ENCODE data around the gene VIPR2. TPM values are rescaled to one million over a fixed set of nuclear protein-coding genes. Genes with fewer than 3 reads are reported as not detected.

Gene VIPR2
- total and polyA plus RNA-seq, 2 of the 13 experiments (the other 11 are each of a cell fraction or from before 2014, with no cell fraction given), result not detected

DNA sequence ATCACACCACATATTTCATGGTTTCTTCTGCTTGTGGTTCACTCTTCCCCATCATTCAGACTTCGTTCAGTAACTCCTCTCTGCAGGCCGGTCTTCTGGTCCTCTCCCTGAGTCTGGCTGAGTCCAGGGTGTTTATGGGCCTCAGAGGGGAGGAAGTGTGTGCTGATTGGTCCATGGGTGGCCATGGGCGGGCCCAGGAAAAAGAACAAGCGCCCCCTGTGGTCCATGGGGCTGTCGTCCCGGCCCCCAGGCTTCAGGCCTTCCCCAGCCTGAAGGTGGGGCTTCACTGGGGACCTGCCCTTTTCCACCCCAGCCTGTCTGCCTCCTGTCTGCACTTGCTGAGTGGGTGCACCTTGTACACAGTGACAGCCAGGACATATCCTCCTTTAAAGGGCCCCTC is 123.7 kb downstream of the VIPR2 start (continued):
- TF ChIP-seq, protein P1, sequence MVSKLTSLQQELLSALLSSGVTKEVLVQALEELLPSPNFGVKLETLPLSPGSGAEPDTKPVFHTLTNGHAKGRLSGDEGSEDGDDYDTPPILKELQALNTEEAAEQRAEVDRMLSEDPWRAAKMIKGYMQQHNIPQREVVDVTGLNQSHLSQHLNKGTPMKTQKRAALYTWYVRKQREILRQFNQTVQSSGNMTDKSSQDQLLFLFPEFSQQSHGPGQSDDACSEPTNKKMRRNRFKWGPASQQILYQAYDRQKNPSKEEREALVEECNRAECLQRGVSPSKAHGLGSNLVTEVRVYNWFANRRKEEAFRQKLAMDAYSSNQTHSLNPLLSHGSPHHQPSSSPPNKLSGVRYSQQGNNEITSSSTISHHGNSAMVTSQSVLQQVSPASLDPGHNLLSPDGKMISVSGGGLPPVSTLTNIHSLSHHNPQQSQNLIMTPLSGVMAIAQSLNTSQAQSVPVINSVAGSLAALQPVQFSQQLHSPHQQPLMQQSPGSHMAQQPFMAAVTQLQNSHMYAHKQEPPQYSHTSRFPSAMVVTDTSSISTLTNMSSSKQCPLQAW (CRISPR knock-in tag; IDR thresholded peaks at IDR 0.05), result no peak
- TF ChIP-seq, protein P2, sequence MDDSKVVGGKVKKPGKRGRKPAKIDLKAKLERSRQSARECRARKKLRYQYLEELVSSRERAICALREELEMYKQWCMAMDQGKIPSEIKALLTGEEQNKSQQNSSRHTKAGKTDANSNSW (CRISPR knock-in tag; IDR thresholded peaks at IDR 0.05; ENCODE audit: borderline replicate concordance), result no peak
- TF ChIP-seq, protein P3, sequence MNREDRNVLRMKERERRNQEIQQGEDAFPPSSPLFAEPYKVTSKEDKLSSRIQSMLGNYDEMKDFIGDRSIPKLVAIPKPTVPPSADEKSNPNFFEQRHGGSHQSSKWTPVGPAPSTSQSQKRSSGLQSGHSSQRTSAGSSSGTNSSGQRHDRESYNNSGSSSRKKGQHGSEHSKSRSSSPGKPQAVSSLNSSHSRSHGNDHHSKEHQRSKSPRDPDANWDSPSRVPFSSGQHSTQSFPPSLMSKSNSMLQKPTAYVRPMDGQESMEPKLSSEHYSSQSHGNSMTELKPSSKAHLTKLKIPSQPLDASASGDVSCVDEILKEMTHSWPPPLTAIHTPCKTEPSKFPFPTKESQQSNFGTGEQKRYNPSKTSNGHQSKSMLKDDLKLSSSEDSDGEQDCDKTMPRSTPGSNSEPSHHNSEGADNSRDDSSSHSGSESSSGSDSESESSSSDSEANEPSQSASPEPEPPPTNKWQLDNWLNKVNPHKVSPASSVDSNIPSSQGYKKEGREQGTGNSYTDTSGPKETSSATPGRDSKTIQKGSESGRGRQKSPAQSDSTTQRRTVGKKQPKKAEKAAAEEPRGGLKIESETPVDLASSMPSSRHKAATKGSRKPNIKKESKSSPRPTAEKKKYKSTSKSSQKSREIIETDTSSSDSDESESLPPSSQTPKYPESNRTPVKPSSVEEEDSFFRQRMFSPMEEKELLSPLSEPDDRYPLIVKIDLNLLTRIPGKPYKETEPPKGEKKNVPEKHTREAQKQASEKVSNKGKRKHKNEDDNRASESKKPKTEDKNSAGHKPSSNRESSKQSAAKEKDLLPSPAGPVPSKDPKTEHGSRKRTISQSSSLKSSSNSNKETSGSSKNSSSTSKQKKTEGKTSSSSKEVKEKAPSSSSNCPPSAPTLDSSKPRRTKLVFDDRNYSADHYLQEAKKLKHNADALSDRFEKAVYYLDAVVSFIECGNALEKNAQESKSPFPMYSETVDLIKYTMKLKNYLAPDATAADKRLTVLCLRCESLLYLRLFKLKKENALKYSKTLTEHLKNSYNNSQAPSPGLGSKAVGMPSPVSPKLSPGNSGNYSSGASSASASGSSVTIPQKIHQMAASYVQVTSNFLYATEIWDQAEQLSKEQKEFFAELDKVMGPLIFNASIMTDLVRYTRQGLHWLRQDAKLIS (CRISPR knock-in tag; IDR thresholded peaks at IDR 0.05), result no peak
- TF ChIP-seq MEIS2 (CRISPR knock-in tag; IDR thresholded peaks at IDR 0.05) (no peak), PCBP2 (optimal IDR thresholded peaks at IDR 0.05; ENCODE audit: low read depth, low read length, poor library complexity, severe bottlenecking) (no peak), CCAR2 (optimal IDR thresholded peaks at IDR 0.05; ENCODE audit: low read depth, low read length) (no peak), ZNF777 (CRISPR knock-in tag; IDR thresholded peaks at IDR 0.05) (no peak), ZZZ3 (CRISPR knock-in tag; IDR thresholded peaks at IDR 0.05; ENCODE audit: borderline replicate concordance) (no peak), KLF16 (CRISPR knock-in tag; IDR thresholded peaks at IDR 0.05) (no peak), PAF1 (CRISPR knock-in tag; IDR thresholded peaks at IDR 0.05) (no peak)
- TF ChIP-seq, protein P4, sequence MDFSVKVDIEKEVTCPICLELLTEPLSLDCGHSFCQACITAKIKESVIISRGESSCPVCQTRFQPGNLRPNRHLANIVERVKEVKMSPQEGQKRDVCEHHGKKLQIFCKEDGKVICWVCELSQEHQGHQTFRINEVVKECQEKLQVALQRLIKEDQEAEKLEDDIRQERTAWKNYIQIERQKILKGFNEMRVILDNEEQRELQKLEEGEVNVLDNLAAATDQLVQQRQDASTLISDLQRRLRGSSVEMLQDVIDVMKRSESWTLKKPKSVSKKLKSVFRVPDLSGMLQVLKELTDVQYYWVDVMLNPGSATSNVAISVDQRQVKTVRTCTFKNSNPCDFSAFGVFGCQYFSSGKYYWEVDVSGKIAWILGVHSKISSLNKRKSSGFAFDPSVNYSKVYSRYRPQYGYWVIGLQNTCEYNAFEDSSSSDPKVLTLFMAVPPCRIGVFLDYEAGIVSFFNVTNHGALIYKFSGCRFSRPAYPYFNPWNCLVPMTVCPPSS (IDR thresholded peaks at IDR 0.05), result no peak
- TF ChIP-seq, protein P5, sequence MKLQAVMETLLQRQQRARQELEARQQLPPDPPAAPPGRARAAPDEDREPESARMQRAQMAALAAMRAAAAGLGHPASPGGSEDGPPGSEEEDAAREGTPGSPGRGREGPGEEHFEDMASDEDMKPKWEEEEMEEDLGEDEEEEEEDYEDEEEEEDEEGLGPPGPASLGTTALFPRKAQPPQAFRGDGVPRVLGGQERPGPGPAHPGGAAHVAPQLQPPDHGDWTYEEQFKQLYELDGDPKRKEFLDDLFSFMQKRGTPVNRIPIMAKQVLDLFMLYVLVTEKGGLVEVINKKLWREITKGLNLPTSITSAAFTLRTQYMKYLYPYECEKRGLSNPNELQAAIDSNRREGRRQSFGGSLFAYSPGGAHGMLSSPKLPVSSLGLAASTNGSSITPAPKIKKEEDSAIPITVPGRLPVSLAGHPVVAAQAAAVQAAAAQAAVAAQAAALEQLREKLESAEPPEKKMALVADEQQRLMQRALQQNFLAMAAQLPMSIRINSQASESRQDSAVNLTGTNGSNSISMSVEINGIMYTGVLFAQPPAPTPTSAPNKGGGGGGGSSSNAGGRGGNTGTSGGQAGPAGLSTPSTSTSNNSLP (IDR thresholded peaks at IDR 0.05; ENCODE audit: low read depth, low read length), result no peak
- TF ChIP-seq, protein P6, sequence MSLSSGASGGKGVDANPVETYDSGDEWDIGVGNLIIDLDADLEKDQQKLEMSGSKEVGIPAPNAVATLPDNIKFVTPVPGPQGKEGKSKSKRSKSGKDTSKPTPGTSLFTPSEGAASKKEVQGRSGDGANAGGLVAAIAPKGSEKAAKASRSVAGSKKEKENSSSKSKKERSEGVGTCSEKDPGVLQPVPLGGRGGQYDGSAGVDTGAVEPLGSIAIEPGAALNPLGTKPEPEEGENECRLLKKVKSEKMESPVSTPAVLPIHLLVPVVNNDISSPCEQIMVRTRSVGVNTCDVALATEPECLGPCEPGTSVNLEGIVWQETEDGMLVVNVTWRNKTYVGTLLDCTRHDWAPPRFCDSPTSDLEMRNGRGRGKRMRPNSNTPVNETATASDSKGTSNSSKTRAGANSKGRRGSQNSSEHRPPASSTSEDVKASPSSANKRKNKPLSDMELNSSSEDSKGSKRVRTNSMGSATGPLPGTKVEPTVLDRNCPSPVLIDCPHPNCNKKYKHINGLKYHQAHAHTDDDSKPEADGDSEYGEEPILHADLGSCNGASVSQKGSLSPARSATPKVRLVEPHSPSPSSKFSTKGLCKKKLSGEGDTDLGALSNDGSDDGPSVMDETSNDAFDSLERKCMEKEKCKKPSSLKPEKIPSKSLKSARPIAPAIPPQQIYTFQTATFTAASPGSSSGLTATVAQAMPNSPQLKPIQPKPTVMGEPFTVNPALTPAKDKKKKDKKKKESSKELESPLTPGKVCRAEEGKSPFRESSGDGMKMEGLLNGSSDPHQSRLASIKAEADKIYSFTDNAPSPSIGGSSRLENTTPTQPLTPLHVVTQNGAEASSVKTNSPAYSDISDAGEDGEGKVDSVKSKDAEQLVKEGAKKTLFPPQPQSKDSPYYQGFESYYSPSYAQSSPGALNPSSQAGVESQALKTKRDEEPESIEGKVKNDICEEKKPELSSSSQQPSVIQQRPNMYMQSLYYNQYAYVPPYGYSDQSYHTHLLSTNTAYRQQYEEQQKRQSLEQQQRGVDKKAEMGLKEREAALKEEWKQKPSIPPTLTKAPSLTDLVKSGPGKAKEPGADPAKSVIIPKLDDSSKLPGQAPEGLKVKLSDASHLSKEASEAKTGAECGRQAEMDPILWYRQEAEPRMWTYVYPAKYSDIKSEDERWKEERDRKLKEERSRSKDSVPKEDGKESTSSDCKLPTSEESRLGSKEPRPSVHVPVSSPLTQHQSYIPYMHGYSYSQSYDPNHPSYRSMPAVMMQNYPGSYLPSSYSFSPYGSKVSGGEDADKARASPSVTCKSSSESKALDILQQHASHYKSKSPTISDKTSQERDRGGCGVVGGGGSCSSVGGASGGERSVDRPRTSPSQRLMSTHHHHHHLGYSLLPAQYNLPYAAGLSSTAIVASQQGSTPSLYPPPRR (CRISPR knock-in tag; IDR thresholded peaks at IDR 0.05; ENCODE audit: borderline replicate concordance), result no peak
- TF ChIP-seq, protein P7, sequence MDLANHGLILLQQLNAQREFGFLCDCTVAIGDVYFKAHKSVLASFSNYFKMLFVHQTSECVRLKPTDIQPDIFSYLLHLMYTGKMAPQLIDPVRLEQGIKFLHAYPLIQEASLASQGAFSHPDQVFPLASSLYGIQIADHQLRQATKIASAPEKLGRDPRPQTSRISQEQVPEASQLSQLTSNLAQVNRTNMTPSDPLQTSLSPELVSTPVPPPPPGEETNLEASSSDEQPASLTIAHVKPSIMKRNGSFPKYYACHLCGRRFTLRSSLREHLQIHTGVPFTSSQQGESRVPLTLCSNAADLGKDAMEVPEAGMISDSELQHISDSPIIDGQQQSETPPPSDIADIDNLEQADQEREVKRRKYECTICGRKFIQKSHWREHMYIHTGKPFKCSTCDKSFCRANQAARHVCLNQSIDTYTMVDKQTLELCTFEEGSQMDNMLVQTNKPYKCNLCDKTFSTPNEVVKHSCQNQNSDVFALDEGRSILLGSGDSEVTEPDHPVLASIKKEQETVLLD (CRISPR knock-in tag; IDR thresholded peaks at IDR 0.05; ENCODE audit: low read depth), result no peak
